Neural crest cell (in vitro differentiated cells): Measurements from ENCODE around the gene FER. TPM values are rescaled to one million over a fixed set of nuclear protein-coding genes. Genes with fewer than 3 reads are reported as not detected.
"Not testable (repeated sequence)": the region's sequence is repeated elsewhere in the genome, so short reads cannot be mapped to it uniquely, and the experiment has no call there.

Experiments
- DNase-seq: peaks from one replicate; pipeline ENCODE4 v3.0.0; 2021; ENCODE audit warnings: low read depth, mixed read lengths, low spot score
- H3K27ac Mint-ChIP-seq: one replicate; pipeline ENCODE4 v1.8.0; 2021; ENCODE audit warnings: mild to moderate bottlenecking, mixed read lengths; ENCODE audit not compliant: unreplicated experiment
- H3K27me3 Mint-ChIP-seq: 2 replicates; pipeline ENCODE4 v1.8.0; 2021; ENCODE audit warnings: low read depth, mild to moderate bottlenecking, mixed read lengths
- H3K36me3 Mint-ChIP-seq: 2 replicates; pipeline ENCODE4 v1.8.0; 2021; ENCODE audit warnings: low read depth, mild to moderate bottlenecking, mixed read lengths
- H3K4me1 Mint-ChIP-seq: 2 replicates; pipeline ENCODE4 v1.8.0; 2021; ENCODE audit warnings: mixed read lengths
- H3K4me3 Mint-ChIP-seq: one replicate; pipeline ENCODE4 v1.8.0; 2021; ENCODE audit warnings: mild to moderate bottlenecking, mixed read lengths
- H3K9me3 Mint-ChIP-seq: 2 replicates; pipeline ENCODE4 v1.8.0; 2021; ENCODE audit warnings: mixed read lengths
- CTCF ChIP-seq: fragments of 200-600 bp; sonication (generic); conservative IDR thresholded peaks from 2 replicates; pipeline ENCODE4 v1.5.0; 2021; ENCODE audit warnings: antibody characterized with exemption, mild to moderate bottlenecking
- total RNA-seq: library from RNA; stranded (reverse); gene quantifications from 2 replicates; pipeline ENCODE4 v1.2.1, GENCODE V29; 2021

Gene FER
- total RNA-seq, 1 donor from 2014 or later: 25.4 TPM

DNA sequence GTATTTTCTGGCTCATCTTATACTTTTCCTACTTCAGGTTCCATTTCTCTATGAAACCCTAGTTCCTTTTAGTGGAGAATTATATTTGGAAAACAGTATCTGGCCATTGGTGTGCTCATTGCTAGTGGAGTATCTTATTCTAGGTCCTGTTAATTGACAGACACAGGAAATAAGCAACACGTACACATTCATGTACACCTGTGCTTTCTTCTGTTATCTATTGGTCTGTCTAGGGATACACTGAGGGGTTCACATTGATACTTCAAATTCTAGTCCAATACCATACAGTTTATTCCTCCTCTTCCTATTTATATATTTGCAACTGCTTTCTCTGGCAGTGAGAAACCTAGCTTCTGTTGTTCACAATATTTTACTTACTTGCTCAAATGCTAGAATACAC, 110.2 kb downstream of the FER start:
- no peak for DNase-seq
- H3K27me3 Mint-ChIP-seq: no peaks in the 10 kb centered on the region
- no peak overlapping the region for H3K27ac Mint-ChIP-seq
- H3K4me1 Mint-ChIP-seq: no peaks in the 10 kb centered on the region
- no peak overlapping the region for H3K4me3 Mint-ChIP-seq
- no peaks in the 10 kb centered on the region for H3K9me3 Mint-ChIP-seq
- H3K36me3 Mint-ChIP-seq: peaks cover 3% of the 10 kb centered on the region
- TF ChIP-seq CTCF: no peak

- H3K27ac Mint-ChIP-seq: no peak overlapping the region
- no peaks in the 10 kb centered on the region for H3K36me3 Mint-ChIP-seq
- no peaks in the 10 kb centered on the region for H3K9me3 Mint-ChIP-seq
- H3K27me3 Mint-ChIP-seq: no peaks in the 10 kb centered on the region
- no peak for DNase-seq
- no peak for TF ChIP-seq CTCF
- no peak overlapping the region for H3K4me3 Mint-ChIP-seq
- no peaks in the 10 kb centered on the region for H3K4me1 Mint-ChIP-seq
Measured at GRCh38 chr5:108858959-108859358, 111.3 kb downstream of the FER start.

GRCh38 chr5:108862211-108862610, 114.5 kb downstream of the FER start:
- H3K4me1 Mint-ChIP-seq: no peaks in the 10 kb centered on the region
- H3K27ac Mint-ChIP-seq: no peak overlapping the region
- peaks cover 2% of the 10 kb centered on the region for H3K9me3 Mint-ChIP-seq
- no peaks in the 10 kb centered on the region for H3K27me3 Mint-ChIP-seq
- peaks cover 5% of the 10 kb centered on the region for H3K36me3 Mint-ChIP-seq
- TF ChIP-seq CTCF: no peak
- H3K4me3 Mint-ChIP-seq: no peak overlapping the region
- DNase-seq: no peak

- not testable (repeated sequence) for DNase-seq, H3K27ac Mint-ChIP-seq, H3K27me3 Mint-ChIP-seq, H3K9me3 Mint-ChIP-seq, H3K4me1 Mint-ChIP-seq, H3K4me3 Mint-ChIP-seq
- H3K36me3 Mint-ChIP-seq: peaks cover 12% of the 10 kb centered on the region
Measured at GRCh38 chr5:108866097-108866496, 118.4 kb downstream of the FER start.

GRCh38 chr5:108867656-108868055, 120.0 kb downstream of the FER start:
- DNase-seq: no peak
- peaks cover 2% of the 10 kb centered on the region for H3K9me3 Mint-ChIP-seq
- H3K27me3 Mint-ChIP-seq: no peaks in the 10 kb centered on the region
- no peaks in the 10 kb centered on the region for H3K4me1 Mint-ChIP-seq
- peaks cover 12% of the 10 kb centered on the region for H3K36me3 Mint-ChIP-seq
- TF ChIP-seq CTCF: no peak
- H3K4me3 Mint-ChIP-seq: no peak overlapping the region
- no peak overlapping the region for H3K27ac Mint-ChIP-seq

DNA sequence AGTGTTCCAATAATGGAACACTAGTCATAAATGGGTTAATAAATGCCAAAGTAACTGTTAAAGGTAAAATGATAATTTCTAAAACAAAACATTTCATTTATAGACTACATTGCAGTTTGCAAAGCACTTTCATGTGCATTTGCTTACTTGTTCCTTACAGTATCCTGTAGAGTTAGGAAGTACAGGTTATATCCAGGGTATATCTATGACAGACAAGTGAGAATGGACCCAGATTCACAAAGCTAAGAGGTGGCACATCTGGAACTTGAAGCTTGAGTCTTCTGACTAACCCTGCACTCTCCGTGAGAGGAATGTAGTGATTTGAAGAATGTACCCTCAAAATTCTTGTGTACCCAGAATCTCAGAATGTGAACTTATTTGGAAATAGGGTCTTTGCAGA, 121.4 kb downstream of the FER start:
- no peak overlapping the region for H3K4me3 Mint-ChIP-seq
- no peak overlapping the region for H3K27ac Mint-ChIP-seq
- no peak for DNase-seq
- H3K27me3 Mint-ChIP-seq: no peaks in the 10 kb centered on the region
- peaks cover 2% of the 10 kb centered on the region for H3K9me3 Mint-ChIP-seq
- no peak for TF ChIP-seq CTCF
- H3K4me1 Mint-ChIP-seq: no peaks in the 10 kb centered on the region
- H3K36me3 Mint-ChIP-seq: peaks cover 12% of the 10 kb centered on the region
